Liver (tissue), 9 donors: Measurements from ENCODE around the gene ARHGEF1. TPM values are rescaled to one million over a fixed set of nuclear protein-coding genes. Genes with fewer than 3 reads are reported as not detected.

Experiments
- DNase-seq: peaks from one replicate; pipeline ENCODE4 v3.0.0-alpha.2; 2017; ENCODE audit warnings: low spot score
- H3K27ac ChIP-seq, 2 donors: one replicate each; pipeline ENCODE4 v1.7.0; 2013; ENCODE audit warnings: inconsistent platforms in 2 of 2, low read length in 2 of 2, control low read depth in 1 of 2, low read depth in 1 of 2, mild to moderate bottlenecking in 1 of 2
- H3K27me3 ChIP-seq, 4 donors: one replicate each; pipeline versions ENCODE4 v1.6.1 to v1.7.0; 2013; ENCODE audit warnings: low read length in 3 of 4, inconsistent platforms in 1 of 4, mild to moderate bottlenecking in 1 of 4, moderate library complexity in 1 of 4; ENCODE audit not compliant: control insufficient read depth in 4 of 4, insufficient read depth in 4 of 4
- H3K36me3 ChIP-seq, 4 donors: one replicate each; pipeline versions ENCODE4 v1.6.1 to v1.7.0; 2013; ENCODE audit warnings: low read length in 3 of 4, mild to moderate bottlenecking in 3 of 4, low read depth in 1 of 4, moderate library complexity in 1 of 4; ENCODE audit not compliant: control insufficient read depth in 4 of 4, insufficient read depth in 3 of 4
- H3K4me1 ChIP-seq, 4 donors: one replicate each; pipeline versions ENCODE4 v1.6.1 to v1.7.0; 2013; ENCODE audit warnings: low read length in 3 of 4, mild to moderate bottlenecking in 3 of 4, moderate library complexity in 1 of 4; ENCODE audit not compliant: control insufficient read depth in 4 of 4, insufficient read depth in 4 of 4
- H3K4me3 ChIP-seq, 3 donors: one replicate each; pipeline versions ENCODE4 v1.6.1 to v1.7.0; 2013; ENCODE audit warnings: low read length in 3 of 3, control low read depth in 1 of 3, low read depth in 1 of 3, mild to moderate bottlenecking in 1 of 3
- H3K9ac ChIP-seq, 2 donors: one replicate each; pipeline ENCODE4 v1.7.0; 2013; ENCODE audit warnings: low read length in 2 of 2, mild to moderate bottlenecking in 2 of 2, moderate library complexity in 2 of 2, control low read depth in 1 of 2, low read depth in 1 of 2
- H3K9me3 ChIP-seq, 4 donors: one replicate each; pipeline versions ENCODE4 v1.6.1 to v1.7.0; 2013; ENCODE audit warnings: low read length in 3 of 4; ENCODE audit not compliant: control insufficient read depth in 4 of 4
- EGR1 ChIP-seq, 2 donors: IDR thresholded peaks; 2 replicates each; pipeline ENCODE4 v1.6.1; 2016 to 2018; ENCODE audit warnings: antibody characterized with exemption in 2 of 2, low read depth in 2 of 2
- FOXA1 ChIP-seq: IDR thresholded peaks from 2 replicates; pipeline ENCODE4 v1.6.1; 2016; ENCODE audit warnings: antibody characterized with exemption
- FOXA2 ChIP-seq: IDR thresholded peaks from 2 replicates; pipeline ENCODE4 v1.6.1; 2016; ENCODE audit warnings: antibody characterized with exemption
- GABPA ChIP-seq, 2 donors: IDR thresholded peaks in 1 of 2; conservative IDR thresholded peaks in 1 of 2; 2 replicates each; pipeline ENCODE4 v1.6.1; 2016; ENCODE audit warnings: antibody characterized with exemption in 2 of 2, mild to moderate bottlenecking in 1 of 2, moderate library complexity in 1 of 2
- HNF4A ChIP-seq, 2 donors: conservative IDR thresholded peaks; 2 replicates each; pipeline ENCODE4 v1.6.1; 2016; ENCODE audit warnings: antibody characterized with exemption in 2 of 2, mild to moderate bottlenecking in 2 of 2
- HNF4G ChIP-seq: IDR thresholded peaks from 2 replicates; pipeline ENCODE4 v1.6.1; 2016; ENCODE audit warnings: antibody characterized with exemption
- JUND ChIP-seq, 2 donors: IDR thresholded peaks; 2 replicates each; pipeline ENCODE4 v1.6.1; 2016; ENCODE audit warnings: antibody characterized with exemption in 2 of 2
- NR2F2 ChIP-seq: IDR thresholded peaks from 2 replicates; pipeline ENCODE4 v1.6.1; 2016; ENCODE audit warnings: antibody characterized with exemption
- RAD21 ChIP-seq, 2 donors: IDR thresholded peaks; 2 replicates each; pipeline ENCODE4 v1.6.1; 2016; ENCODE audit warnings: antibody characterized with exemption in 2 of 2, mild to moderate bottlenecking in 2 of 2
- RXRA ChIP-seq, 2 donors: IDR thresholded peaks; 2 replicates each; pipeline ENCODE4 v1.6.1; 2017 to 2018; ENCODE audit warnings: antibody characterized with exemption in 2 of 2, mild to moderate bottlenecking in 1 of 2
- SP1 ChIP-seq: IDR thresholded peaks from 2 replicates; pipeline ENCODE4 v1.6.1; 2018; ENCODE audit warnings: antibody characterized with exemption, mild to moderate bottlenecking
- TAF1 ChIP-seq: conservative IDR thresholded peaks from 2 replicates; pipeline ENCODE4 v1.6.1; 2016; ENCODE audit warnings: antibody characterized with exemption, mild to moderate bottlenecking
- YY1 ChIP-seq: IDR thresholded peaks from 2 replicates; pipeline ENCODE4 v1.6.1; 2016; ENCODE audit warnings: antibody characterized with exemption, mild to moderate bottlenecking
- whole genome bisulfite sequencing: extraction: QIAGEN DNeasy Blood & Tissue Kit; methylation state at CpG from one replicate; pipeline ENCODE4 v1.1.7; 2013; 5-methylcytosine and 5-hydroxymethylcytosine counted together
- polyA plus RNA-seq, 2 donors: library from polyadenylated mRNA; stranded (reverse) in 1 of 2; unstranded in 1 of 2; fragments of 200-250 nt in 1 of 2; fragments of >200 nt in 1 of 2; fragmentation: Nextera tagmentation in 1 of 2; extraction: Ambion mirVana in 1 of 2; gene quantifications; one replicate each; pipeline versions ENCODE4 v1.2.1 to v1.2.3, GENCODE V29; 2013 to 2015
- total RNA-seq, 2 donors: library from RNA; depleted of rRNA; stranded (reverse); fragments of >200 nt; gene quantifications; one replicate each; pipeline ENCODE4 v1.2.3, GENCODE V29; 2014
- TF ChIP-seq, protein P1 (sequence below): IDR thresholded peaks from 2 replicates; pipeline ENCODE4 v1.6.1; 2016; ENCODE audit warnings: antibody characterized with exemption
- TF ChIP-seq, protein P2 (sequence below): fragments of 150-350 bp; IDR thresholded peaks from 2 replicates; pipeline ENCODE4 v1.5.1; 2017; ENCODE audit warnings: improper control_type of control experiment, low read depth, low read length; ENCODE audit not compliant: missing input control
- TF ChIP-seq, protein P3 (sequence below): IDR thresholded peaks from 2 replicates; pipeline ENCODE4 v1.6.1; 2016; ENCODE audit warnings: antibody characterized with exemption, mild to moderate bottlenecking
- TF ChIP-seq, protein P4 (sequence below): IDR thresholded peaks from 2 replicates; pipeline ENCODE4 v1.6.1; 2016; ENCODE audit warnings: antibody characterized with exemption
- TF ChIP-seq, protein P5 (sequence below): IDR thresholded peaks from 2 replicates; pipeline ENCODE4 v1.6.1; 2016; ENCODE audit warnings: antibody characterized with exemption
- donor health status: healthy.
- donor health status: healthy.
- donor health status: healthy.
- donor health status: healthy.
- donor health status: healthy.

Gene ARHGEF1
- total and polyA plus RNA-seq, 4 donors: 13.2 to 30.1 (median 18.5) TPM

DNA sequence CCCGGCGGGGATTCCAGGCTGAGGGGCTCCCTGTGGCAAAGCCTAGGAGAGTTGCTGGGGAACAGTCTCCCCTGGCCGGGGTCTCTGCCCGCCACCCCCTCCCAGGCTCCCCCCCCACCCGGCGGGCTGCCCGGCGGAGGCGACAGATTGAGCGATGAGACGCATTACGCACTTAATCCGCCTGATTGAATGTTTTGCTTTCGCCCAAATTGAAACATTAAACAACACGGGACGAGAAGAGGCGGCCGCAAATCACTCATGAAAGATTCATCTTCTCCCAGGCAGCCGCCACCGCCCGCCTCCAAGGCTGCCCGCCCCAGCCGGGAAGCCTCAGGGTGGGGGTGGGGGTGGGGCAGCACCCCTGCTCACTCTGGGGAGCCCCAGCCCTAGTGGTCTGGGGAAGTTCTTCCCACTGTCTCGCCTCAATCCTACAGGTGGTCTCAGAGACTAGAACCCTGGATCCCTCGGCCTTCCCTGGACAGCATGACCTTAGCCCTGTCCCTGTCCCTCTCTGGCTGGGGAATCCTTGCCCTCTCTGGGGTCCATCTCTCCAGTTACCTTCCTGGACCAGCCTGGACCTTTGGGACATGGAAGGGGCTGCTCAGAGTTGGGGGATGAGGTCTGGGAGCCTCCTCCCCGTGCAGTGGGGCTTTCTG is 52.9 kb downstream of the ARHGEF1 start:
- TF ChIP-seq YY1 (no peak), FOXA1 (no peak), RAD21 (IDR thresholded peaks at IDR 0.05) (no peak), GABPA (IDR thresholded peaks at IDR 0.05 in 1 of 2, conservative IDR thresholded peaks at IDR 0.05 in 1 of 2) (no peak), EGR1 (IDR thresholded peaks at IDR 0.05; ENCODE audit: low read depth in 2 of 2) (no peak), TAF1 (no peak), HNF4A (conservative IDR thresholded peaks at IDR 0.05) (no peak), NR2F2 (no peak), HNF4G (no peak), JUND (IDR thresholded peaks at IDR 0.05) (no peak), RXRA (IDR thresholded peaks at IDR 0.05) (no peak), SP1 (no peak), FOXA2 (no peak)
- TF ChIP-seq, protein P1, sequence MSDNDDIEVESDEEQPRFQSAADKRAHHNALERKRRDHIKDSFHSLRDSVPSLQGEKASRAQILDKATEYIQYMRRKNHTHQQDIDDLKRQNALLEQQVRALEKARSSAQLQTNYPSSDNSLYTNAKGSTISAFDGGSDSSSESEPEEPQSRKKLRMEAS: no peak
- TF ChIP-seq, protein P2, sequence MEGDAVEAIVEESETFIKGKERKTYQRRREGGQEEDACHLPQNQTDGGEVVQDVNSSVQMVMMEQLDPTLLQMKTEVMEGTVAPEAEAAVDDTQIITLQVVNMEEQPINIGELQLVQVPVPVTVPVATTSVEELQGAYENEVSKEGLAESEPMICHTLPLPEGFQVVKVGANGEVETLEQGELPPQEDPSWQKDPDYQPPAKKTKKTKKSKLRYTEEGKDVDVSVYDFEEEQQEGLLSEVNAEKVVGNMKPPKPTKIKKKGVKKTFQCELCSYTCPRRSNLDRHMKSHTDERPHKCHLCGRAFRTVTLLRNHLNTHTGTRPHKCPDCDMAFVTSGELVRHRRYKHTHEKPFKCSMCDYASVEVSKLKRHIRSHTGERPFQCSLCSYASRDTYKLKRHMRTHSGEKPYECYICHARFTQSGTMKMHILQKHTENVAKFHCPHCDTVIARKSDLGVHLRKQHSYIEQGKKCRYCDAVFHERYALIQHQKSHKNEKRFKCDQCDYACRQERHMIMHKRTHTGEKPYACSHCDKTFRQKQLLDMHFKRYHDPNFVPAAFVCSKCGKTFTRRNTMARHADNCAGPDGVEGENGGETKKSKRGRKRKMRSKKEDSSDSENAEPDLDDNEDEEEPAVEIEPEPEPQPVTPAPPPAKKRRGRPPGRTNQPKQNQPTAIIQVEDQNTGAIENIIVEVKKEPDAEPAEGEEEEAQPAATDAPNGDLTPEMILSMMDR: no peak
- TF ChIP-seq, protein P3, sequence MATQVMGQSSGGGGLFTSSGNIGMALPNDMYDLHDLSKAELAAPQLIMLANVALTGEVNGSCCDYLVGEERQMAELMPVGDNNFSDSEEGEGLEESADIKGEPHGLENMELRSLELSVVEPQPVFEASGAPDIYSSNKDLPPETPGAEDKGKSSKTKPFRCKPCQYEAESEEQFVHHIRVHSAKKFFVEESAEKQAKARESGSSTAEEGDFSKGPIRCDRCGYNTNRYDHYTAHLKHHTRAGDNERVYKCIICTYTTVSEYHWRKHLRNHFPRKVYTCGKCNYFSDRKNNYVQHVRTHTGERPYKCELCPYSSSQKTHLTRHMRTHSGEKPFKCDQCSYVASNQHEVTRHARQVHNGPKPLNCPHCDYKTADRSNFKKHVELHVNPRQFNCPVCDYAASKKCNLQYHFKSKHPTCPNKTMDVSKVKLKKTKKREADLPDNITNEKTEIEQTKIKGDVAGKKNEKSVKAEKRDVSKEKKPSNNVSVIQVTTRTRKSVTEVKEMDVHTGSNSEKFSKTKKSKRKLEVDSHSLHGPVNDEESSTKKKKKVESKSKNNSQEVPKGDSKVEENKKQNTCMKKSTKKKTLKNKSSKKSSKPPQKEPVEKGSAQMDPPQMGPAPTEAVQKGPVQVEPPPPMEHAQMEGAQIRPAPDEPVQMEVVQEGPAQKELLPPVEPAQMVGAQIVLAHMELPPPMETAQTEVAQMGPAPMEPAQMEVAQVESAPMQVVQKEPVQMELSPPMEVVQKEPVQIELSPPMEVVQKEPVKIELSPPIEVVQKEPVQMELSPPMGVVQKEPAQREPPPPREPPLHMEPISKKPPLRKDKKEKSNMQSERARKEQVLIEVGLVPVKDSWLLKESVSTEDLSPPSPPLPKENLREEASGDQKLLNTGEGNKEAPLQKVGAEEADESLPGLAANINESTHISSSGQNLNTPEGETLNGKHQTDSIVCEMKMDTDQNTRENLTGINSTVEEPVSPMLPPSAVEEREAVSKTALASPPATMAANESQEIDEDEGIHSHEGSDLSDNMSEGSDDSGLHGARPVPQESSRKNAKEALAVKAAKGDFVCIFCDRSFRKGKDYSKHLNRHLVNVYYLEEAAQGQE: no peak
- TF ChIP-seq, protein P4, sequence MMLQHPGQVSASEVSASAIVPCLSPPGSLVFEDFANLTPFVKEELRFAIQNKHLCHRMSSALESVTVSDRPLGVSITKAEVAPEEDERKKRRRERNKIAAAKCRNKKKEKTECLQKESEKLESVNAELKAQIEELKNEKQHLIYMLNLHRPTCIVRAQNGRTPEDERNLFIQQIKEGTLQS: no peak
- TF ChIP-seq, protein P5, sequence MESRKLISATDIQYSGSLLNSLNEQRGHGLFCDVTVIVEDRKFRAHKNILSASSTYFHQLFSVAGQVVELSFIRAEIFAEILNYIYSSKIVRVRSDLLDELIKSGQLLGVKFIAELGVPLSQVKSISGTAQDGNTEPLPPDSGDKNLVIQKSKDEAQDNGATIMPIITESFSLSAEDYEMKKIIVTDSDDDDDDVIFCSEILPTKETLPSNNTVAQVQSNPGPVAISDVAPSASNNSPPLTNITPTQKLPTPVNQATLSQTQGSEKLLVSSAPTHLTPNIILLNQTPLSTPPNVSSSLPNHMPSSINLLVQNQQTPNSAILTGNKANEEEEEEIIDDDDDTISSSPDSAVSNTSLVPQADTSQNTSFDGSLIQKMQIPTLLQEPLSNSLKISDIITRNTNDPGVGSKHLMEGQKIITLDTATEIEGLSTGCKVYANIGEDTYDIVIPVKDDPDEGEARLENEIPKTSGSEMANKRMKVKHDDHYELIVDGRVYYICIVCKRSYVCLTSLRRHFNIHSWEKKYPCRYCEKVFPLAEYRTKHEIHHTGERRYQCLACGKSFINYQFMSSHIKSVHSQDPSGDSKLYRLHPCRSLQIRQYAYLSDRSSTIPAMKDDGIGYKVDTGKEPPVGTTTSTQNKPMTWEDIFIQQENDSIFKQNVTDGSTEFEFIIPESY: no peak

More for the DNA sequence above, 52.9 kb downstream of the ARHGEF1 start:
- Histone ChIP-seq H3K36me3 (no peaks in the 10 kb centered on the region), H3K9me3 (no peaks in the 10 kb centered on the region), H3K4me3 (no peak overlapping the region), H3K27ac (no peak overlapping the region), H3K9ac (no peak overlapping the region), H3K27me3 (peaks cover 0 to 10% (median 4%) of the 10 kb centered on the region in 4 donors), H3K4me1 (peaks cover 0 to 7% (median 3%) of the 10 kb centered on the region in 4 donors)
- DNase-seq: no peak
- WGBS: 25% methylated on average over 26 of the region's 26 CpGs
